Measurements from ENCODE around the gene SHISA6. TPM values are rescaled to one million over a fixed set of nuclear protein-coding genes. Genes with fewer than 3 reads are reported as not detected.
A peak's percentile ranks its signal among the peaks of the same experiment; 100 is the strongest.

Gene SHISA6
- total RNA-seq, 1 experiment from 2014 or later: 2.9 TPM

DNA sequence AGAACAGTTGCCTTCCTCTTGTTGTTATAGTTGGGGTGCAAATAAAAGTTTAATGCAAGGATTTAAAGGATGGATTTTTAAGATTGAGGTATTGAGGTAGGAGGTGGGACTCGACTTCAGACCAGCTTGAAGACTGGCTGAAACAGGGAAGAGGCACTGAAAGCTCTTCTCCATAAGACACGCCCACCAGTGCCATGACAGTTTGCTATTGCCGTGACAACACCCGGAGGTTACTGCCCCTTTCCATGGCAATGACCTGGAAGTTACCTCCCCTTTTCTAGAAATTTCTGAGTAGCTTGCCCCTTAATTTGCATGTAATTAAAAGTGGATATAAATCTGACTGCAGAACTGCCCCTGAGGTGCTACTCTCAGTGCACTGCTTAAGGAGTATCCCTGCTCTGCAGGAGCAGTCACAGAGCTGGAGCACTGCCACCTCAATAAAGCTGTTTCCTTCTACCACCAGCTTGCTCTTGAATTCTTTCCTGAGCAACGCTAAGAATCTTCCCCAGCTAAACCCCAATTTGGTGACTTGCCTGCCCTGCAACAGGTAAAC is 122.6 kb downstream of the SHISA6 start:
- no peak overlapping the region for H4K5ac ChIP-seq (ENCODE audit: insufficient read length, low read depth, low read length)
- H3K27ac Mint-ChIP-seq: no peak overlapping the region
- H3K9me3 Mint-ChIP-seq: peaks cover 0 to 2% of the 10 kb centered on the region in 2 experiments; a peak in 2 of 5 replicates
- no peak overlapping the region for H4K91ac ChIP-seq (ENCODE audit: insufficient read length, low read depth, low read length)
- H2BK15ac ChIP-seq (ENCODE audit: low read depth, low read length): no peak overlapping the region
- no peak overlapping the region for H2BK12ac ChIP-seq (ENCODE audit: insufficient read length, low read depth, low read length)
- no peak overlapping the region for H3K4me3 Mint-ChIP-seq
- H3K56ac ChIP-seq (ENCODE audit: insufficient read length, low read depth, low read length): no peak overlapping the region
- no peak overlapping the region for H3K4me2 ChIP-seq (ENCODE audit: insufficient read depth, insufficient read length, low read length)
- TF ChIP-seq, protein P1, sequence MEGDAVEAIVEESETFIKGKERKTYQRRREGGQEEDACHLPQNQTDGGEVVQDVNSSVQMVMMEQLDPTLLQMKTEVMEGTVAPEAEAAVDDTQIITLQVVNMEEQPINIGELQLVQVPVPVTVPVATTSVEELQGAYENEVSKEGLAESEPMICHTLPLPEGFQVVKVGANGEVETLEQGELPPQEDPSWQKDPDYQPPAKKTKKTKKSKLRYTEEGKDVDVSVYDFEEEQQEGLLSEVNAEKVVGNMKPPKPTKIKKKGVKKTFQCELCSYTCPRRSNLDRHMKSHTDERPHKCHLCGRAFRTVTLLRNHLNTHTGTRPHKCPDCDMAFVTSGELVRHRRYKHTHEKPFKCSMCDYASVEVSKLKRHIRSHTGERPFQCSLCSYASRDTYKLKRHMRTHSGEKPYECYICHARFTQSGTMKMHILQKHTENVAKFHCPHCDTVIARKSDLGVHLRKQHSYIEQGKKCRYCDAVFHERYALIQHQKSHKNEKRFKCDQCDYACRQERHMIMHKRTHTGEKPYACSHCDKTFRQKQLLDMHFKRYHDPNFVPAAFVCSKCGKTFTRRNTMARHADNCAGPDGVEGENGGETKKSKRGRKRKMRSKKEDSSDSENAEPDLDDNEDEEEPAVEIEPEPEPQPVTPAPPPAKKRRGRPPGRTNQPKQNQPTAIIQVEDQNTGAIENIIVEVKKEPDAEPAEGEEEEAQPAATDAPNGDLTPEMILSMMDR (conservative IDR thresholded peaks at IDR 0.05): no peak
- no peaks in the 10 kb centered on the region for H3K23me2 ChIP-seq (ENCODE audit: insufficient read length, low read depth, low read length, poor library complexity, severe bottlenecking)
- no peak overlapping the region for H2BK120ac ChIP-seq (ENCODE audit: low read depth, low read length, poor library complexity, severe bottlenecking)
- DNase-seq: peak; percentile 59
- no peaks in the 10 kb centered on the region for H3K36me3 Mint-ChIP-seq (ENCODE audit: insufficient read depth in 1 of 3, low read depth in 3 of 3)
- no peak overlapping the region for H3K23ac ChIP-seq (ENCODE audit: insufficient read length, low read depth, low read length)
- H3K18ac ChIP-seq (ENCODE audit: insufficient read length, low read depth, low read length): no peak overlapping the region
- no peak overlapping the region for H2BK20ac ChIP-seq (ENCODE audit: low read depth, low read length, poor library complexity, severe bottlenecking)
- H2BK5ac ChIP-seq (ENCODE audit: insufficient read length, low read length): no peak overlapping the region
- no peak overlapping the region for H3K4ac ChIP-seq (ENCODE audit: low read depth, low read length)
- H3K4me1 ChIP-seq (ENCODE audit: insufficient read depth, low read length): no peaks in the 10 kb centered on the region; the same call in none of the 2 replicates
- H3K27ac ChIP-seq (ENCODE audit: insufficient read length, low read depth, low read length): no peak overlapping the region
- H4K8ac ChIP-seq (replicated peaks; ENCODE audit: insufficient read length, low read depth, low read length): no peak overlapping the region
- peaks cover 2% of the 10 kb centered on the region in 2 experiments; a peak in 2 of 4 replicates for H3K4me1 Mint-ChIP-seq
- no peak overlapping the region for H3K9ac ChIP-seq (ENCODE audit: extremely low read depth, insufficient read length, low read length)
- no peaks in the 10 kb centered on the region for H4K20me1 ChIP-seq (ENCODE audit: control insufficient read depth, insufficient read depth, insufficient read length)
- no peak overlapping the region for H3T11ph ChIP-seq (ENCODE audit: low read length)
- no peak overlapping the region for H2AK5ac ChIP-seq (ENCODE audit: insufficient read length, low read length)
- H2AFZ ChIP-seq (ENCODE audit: low read length): no peak overlapping the region
- H3K9me3 ChIP-seq (ENCODE audit: control insufficient read depth, low read depth, low read length): no peaks in the 10 kb centered on the region
- no peaks in the 10 kb centered on the region for H3K79me1 ChIP-seq (ENCODE audit: insufficient read depth, low read depth, low read length, poor library complexity, severe bottlenecking)
- H3K27me3 ChIP-seq (ENCODE audit: insufficient read depth, low read length): no peaks in the 10 kb centered on the region
- no peaks in the 10 kb centered on the region for H3K27me3 Mint-ChIP-seq (ENCODE audit: low read depth)
- H3K14ac ChIP-seq (ENCODE audit: insufficient read depth, low read length): no peak overlapping the region
- H3K79me2 ChIP-seq (ENCODE audit: insufficient read depth, low read length): no peaks in the 10 kb centered on the region
- no CpG with 5 or more reads among the region's 5 CpGs for WGBS (ENCODE audit: extremely low coverage, insufficient read length, low lambda C conversion rate)
